Measurements from ENCODE around the gene TLNRD1. TPM values are rescaled to one million over a fixed set of nuclear protein-coding genes. Genes with fewer than 3 reads are reported as not detected.

Gene TLNRD1
- polyA plus RNA-seq, 1 donor, result 14.0 TPM

- DNase-seq (ENCODE audit: low read depth), result no peak
These were observed 657 bp downstream of the TLNRD1 start for GRCh38 chr15:81001152-81002008.

- DNase-seq (ENCODE audit: low read depth), result no peak
These were observed 1.2 kb downstream of the TLNRD1 start for GRCh38 chr15:81002009-81002330.

GRCh38 chr15:81002331-81003096 is 1.8 kb downstream of the TLNRD1 start:
- no peak for DNase-seq (ENCODE audit: low read depth)

GRCh38 chr15:81003097-81003350 is 2.3 kb downstream of the TLNRD1 start:
- DNase-seq (ENCODE audit: low read depth), result no peak

- DNase-seq (ENCODE audit: low read depth), result no peak
These were observed 5.4 kb downstream of the TLNRD1 start for GRCh38 chr15:81006124-81006523.

GRCh38 chr15:81007428-81008064 is 6.8 kb downstream of the TLNRD1 start:
- DNase-seq (ENCODE audit: low read depth), result no peak

- no peak for DNase-seq (ENCODE audit: low read depth)
These were observed 7.6 kb downstream of the TLNRD1 start for GRCh38 chr15:81008312-81008711.

GRCh38 chr15:81010086-81010485 is 9.4 kb downstream of the TLNRD1 start:
- DNase-seq (ENCODE audit: low read depth), result no peak

- DNase-seq (ENCODE audit: low read depth), result no peak
These were observed 10.9 kb downstream of the TLNRD1 start for GRCh38 chr15:81011593-81011992.

- DNase-seq (ENCODE audit: low read depth), result no peak
These were observed 11.9 kb downstream of the TLNRD1 start for GRCh38 chr15:81012588-81012987.

- no peak for DNase-seq (ENCODE audit: low read depth)
These were observed 12.7 kb downstream of the TLNRD1 start for GRCh38 chr15:81013396-81013929.

- no peak for DNase-seq (ENCODE audit: low read depth)
These were observed 13.8 kb downstream of the TLNRD1 start for GRCh38 chr15:81014446-81015093.

GRCh38 chr15:81015621-81016488 is 15.1 kb downstream of the TLNRD1 start:
- no peak for DNase-seq (ENCODE audit: low read depth)

GRCh38 chr15:81016489-81017068 is 15.9 kb downstream of the TLNRD1 start:
- DNase-seq (ENCODE audit: low read depth), result no peak

- no peak for DNase-seq (ENCODE audit: low read depth)
These were observed 17.5 kb downstream of the TLNRD1 start for GRCh38 chr15:81018197-81018596.

- no peak for DNase-seq (ENCODE audit: low read depth)
These were observed 20.6 kb downstream of the TLNRD1 start for GRCh38 chr15:81021321-81021720.

- no peak for DNase-seq (ENCODE audit: low read depth)
These were observed 23.0 kb downstream of the TLNRD1 start for GRCh38 chr15:81023483-81024264.

- no peak for DNase-seq (ENCODE audit: low read depth)
These were observed 23.6 kb downstream of the TLNRD1 start for GRCh38 chr15:81024265-81024872.

- DNase-seq (ENCODE audit: low read depth), result no peak
These were observed 24.2 kb downstream of the TLNRD1 start for GRCh38 chr15:81024936-81025335.
